HepG2 (cell line): ENCODE measurements around the gene ESPN.

ENCODE experiments used
- CBFB ChIP-seq: sonication (generic); formaldehyde crosslinking; IDR thresholded peaks from 2 replicates; pipeline ENCODE4 v1.4.0; 2020; ENCODE audit warnings: missing genetic modification reagents
- PBX2 ChIP-seq: IDR thresholded peaks from 2 replicates; pipeline ENCODE4 v1.6.1; 2016; ENCODE audit warnings: control low read depth
- POLR2A ChIP-seq, 2 experiments: IDR thresholded peaks; 2 replicates each; pipeline ENCODE4 v1.6.1; 2011; ENCODE audit warnings: low read depth in 2 of 2, low read length in 2 of 2, mild to moderate bottlenecking in 1 of 2, moderate library complexity in 1 of 2; ENCODE audit not compliant: insufficient read depth in 1 of 2
- PTBP1 ChIP-seq: fragments of 200-400 bp; formaldehyde crosslinking; IDR thresholded peaks from 2 replicates; pipeline ENCODE4 v1.6.1; 2018; ENCODE audit warnings: low read length, low read depth; ENCODE audit not compliant: poor library complexity, severe bottlenecking
- TCF7L2 ChIP-seq: IDR thresholded peaks from 2 replicates; pipeline ENCODE4 v1.6.1; 2011; ENCODE audit warnings: mild to moderate bottlenecking, low read depth, low read length, moderate library complexity
- THAP7 ChIP-seq: sonication (generic); formaldehyde crosslinking; IDR thresholded peaks from 2 replicates; pipeline ENCODE4 v1.8.1; 2023; ENCODE audit warnings: mild to moderate bottlenecking, missing genetic modification reagents
- ZNF274 ChIP-seq: sonication (generic); formaldehyde crosslinking; IDR thresholded peaks from 2 replicates; pipeline ENCODE4 v1.5.1; 2020; ENCODE audit warnings: mild to moderate bottlenecking, missing genetic modification reagents
- TF ChIP-seq, protein P1 (sequence below): sonication (generic); formaldehyde crosslinking; IDR thresholded peaks from 2 replicates; pipeline ENCODE4 v1.5.0; 2020; ENCODE audit warnings: mild to moderate bottlenecking, missing genetic modification reagents, moderate library complexity
- TF ChIP-seq, protein P2 (sequence below): sonication (generic); formaldehyde crosslinking; IDR thresholded peaks from 2 replicates; pipeline ENCODE4 v1.8.1; 2022; ENCODE audit warnings: mild to moderate bottlenecking, missing genetic modification reagents

DNA sequence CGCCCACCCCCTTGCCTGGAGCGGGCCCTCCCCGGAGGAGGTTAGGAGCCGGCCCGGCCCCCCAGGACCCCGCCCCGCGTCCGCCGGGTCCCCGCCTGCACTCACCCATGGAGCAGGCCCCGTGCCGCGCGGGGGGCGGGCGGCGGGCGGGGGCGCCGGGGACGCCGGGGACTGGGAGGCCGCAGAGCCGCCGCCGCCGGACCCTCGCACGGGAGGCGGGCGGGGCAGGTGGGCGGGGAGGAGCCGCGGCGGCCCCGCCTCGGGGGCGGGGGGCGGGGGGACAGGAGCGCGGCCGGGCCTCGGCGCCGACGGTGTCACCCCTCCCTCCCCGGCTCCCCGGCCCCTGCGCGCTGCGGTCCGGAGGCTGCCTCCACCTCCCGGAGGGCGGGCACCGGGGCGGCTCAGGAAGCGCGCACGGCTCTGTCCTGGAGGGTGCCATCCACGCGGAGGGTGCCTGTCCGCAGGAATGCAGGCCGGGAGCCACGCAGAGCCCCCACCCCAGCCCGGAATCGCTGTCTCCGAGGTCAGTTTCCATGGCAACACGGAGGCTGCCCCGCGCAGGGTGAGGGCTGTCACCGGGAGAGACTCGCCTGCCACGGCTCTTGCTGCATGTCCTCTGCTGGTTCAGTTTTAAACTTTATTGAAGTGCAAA lies 72.8 kb downstream of the ESPN start:
- TF ChIP-seq, protein P1, sequence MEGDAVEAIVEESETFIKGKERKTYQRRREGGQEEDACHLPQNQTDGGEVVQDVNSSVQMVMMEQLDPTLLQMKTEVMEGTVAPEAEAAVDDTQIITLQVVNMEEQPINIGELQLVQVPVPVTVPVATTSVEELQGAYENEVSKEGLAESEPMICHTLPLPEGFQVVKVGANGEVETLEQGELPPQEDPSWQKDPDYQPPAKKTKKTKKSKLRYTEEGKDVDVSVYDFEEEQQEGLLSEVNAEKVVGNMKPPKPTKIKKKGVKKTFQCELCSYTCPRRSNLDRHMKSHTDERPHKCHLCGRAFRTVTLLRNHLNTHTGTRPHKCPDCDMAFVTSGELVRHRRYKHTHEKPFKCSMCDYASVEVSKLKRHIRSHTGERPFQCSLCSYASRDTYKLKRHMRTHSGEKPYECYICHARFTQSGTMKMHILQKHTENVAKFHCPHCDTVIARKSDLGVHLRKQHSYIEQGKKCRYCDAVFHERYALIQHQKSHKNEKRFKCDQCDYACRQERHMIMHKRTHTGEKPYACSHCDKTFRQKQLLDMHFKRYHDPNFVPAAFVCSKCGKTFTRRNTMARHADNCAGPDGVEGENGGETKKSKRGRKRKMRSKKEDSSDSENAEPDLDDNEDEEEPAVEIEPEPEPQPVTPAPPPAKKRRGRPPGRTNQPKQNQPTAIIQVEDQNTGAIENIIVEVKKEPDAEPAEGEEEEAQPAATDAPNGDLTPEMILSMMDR, result no peak
- TF ChIP-seq POLR2A (IDR thresholded peaks at IDR 0.05; ENCODE audit: insufficient read depth in 1 of 2, low read depth in 2 of 2, low read length in 2 of 2), result no peak
- TF ChIP-seq ZNF274 (CRISPR knock-in tag), result no peak
- TF ChIP-seq, protein P2, sequence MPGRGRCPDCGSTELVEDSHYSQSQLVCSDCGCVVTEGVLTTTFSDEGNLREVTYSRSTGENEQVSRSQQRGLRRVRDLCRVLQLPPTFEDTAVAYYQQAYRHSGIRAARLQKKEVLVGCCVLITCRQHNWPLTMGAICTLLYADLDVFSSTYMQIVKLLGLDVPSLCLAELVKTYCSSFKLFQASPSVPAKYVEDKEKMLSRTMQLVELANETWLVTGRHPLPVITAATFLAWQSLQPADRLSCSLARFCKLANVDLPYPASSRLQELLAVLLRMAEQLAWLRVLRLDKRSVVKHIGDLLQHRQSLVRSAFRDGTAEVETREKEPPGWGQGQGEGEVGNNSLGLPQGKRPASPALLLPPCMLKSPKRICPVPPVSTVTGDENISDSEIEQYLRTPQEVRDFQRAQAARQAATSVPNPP (CRISPR knock-in tag), result no peak
- no peak for TF ChIP-seq PBX2 (CRISPR knock-in tag)
- TF ChIP-seq CBFB (CRISPR knock-in tag), result no peak
- TF ChIP-seq THAP7, result no peak
- TF ChIP-seq PTBP1, result no peak
- no peak for TF ChIP-seq TCF7L2
